NCI-H345 treated with DMSO at 0.1 percent for 48 hours (cell line): ENCODE results near the gene MYOC.
"Not testable (repeated sequence)": the region's sequence is repeated elsewhere in the genome, so short reads cannot be mapped to it uniquely, and the experiment has no call there.

Source experiments
- DNase-seq: peaks from one replicate; lab custom pipeline; 2025; ENCODE audit not compliant: unreplicated experiment; lab: John Stamatoyannopoulos, UW

The MYOC gene

GRCh38 chr1:171606402-171606941, 46.0 kb downstream of the MYOC start:
- no peak for DNase-seq

GRCh38 chr1:171603042-171603441, 49.4 kb downstream of the MYOC start:
- not testable (repeated sequence) for DNase-seq

- DNase-seq, result no peak
Observed at GRCh38 chr1:171600862-171601261, 51.6 kb downstream of the MYOC start.

GRCh38 chr1:171600310-171600709, 52.2 kb downstream of the MYOC start:
- DNase-seq, result not testable (repeated sequence)

GRCh38 chr1:171597203-171597602, 55.3 kb downstream of the MYOC start:
- DNase-seq, result no peak

- no peak for DNase-seq
Observed at GRCh38 chr1:171596705-171597104, 55.8 kb downstream of the MYOC start.

GRCh38 chr1:171596119-171596518, 56.4 kb downstream of the MYOC start:
- DNase-seq, result no peak

- no peak for DNase-seq
Observed at GRCh38 chr1:171595324-171595723, 57.2 kb downstream of the MYOC start.

- DNase-seq, result no peak
Observed at GRCh38 chr1:171590022-171590421, 62.5 kb downstream of the MYOC start.

GRCh38 chr1:171588230-171588629, 64.3 kb downstream of the MYOC start:
- no peak for DNase-seq

- DNase-seq, result no peak
Observed at GRCh38 chr1:171585715-171586114, 66.8 kb downstream of the MYOC start.
